KMS-11 (cell line): ENCODE results near the gene FUT6.

Experiments
- H2AFZ ChIP-seq: fragments of 200-600 bp; sonication (generic); 2 replicates; pipeline ENCODE4 v1.6.1; 2016; ENCODE audit warnings: antibody characterized with exemption, mixed run types, low read depth
- H3K27ac ChIP-seq: fragments of 200-600 bp; sonication (generic); 2 replicates; pipeline ENCODE4 v1.6.1; 2016; ENCODE audit warnings: mild to moderate bottlenecking, mixed run types
- H3K27me3 ChIP-seq: fragments of 200-600 bp; sonication (generic); 2 replicates; pipeline ENCODE4 v1.6.1; 2017; ENCODE audit warnings: mild to moderate bottlenecking, low read depth, mixed run types, moderate library complexity; ENCODE audit not compliant: insufficient read depth
- H3K36me3 ChIP-seq: fragments of 200-600 bp; sonication (generic); 2 replicates; pipeline ENCODE4 v1.6.1; 2017; ENCODE audit warnings: mild to moderate bottlenecking, mixed run types; ENCODE audit not compliant: insufficient read depth
- H3K4me1 ChIP-seq: fragments of 200-600 bp; sonication (generic); 2 replicates; pipeline ENCODE4 v1.6.1; 2016; ENCODE audit warnings: mild to moderate bottlenecking, low read depth, mixed run types; ENCODE audit not compliant: poor library complexity, severe bottlenecking
- H3K4me2 ChIP-seq: fragments of 200-600 bp; sonication (generic); 2 replicates; pipeline ENCODE4 v1.7.0; 2016; ENCODE audit warnings: mild to moderate bottlenecking, mixed run types
- H3K4me3 ChIP-seq: fragments of 200-600 bp; sonication (generic); IDR thresholded peaks from 2 replicates; pipeline ENCODE4 v1.6.1; 2017; ENCODE audit warnings: low read depth, low read length, mixed read lengths; ENCODE audit not compliant: insufficient read depth
- H3K79me2 ChIP-seq: fragments of 200-600 bp; sonication (generic); 2 replicates; pipeline ENCODE4 v1.6.1; 2016; ENCODE audit warnings: low read depth, mixed run types; ENCODE audit not compliant: insufficient read depth
- H3K9ac ChIP-seq: fragments of 200-600 bp; sonication (generic); 2 replicates; pipeline ENCODE4 v1.6.1; 2016; ENCODE audit warnings: mild to moderate bottlenecking, mixed run types
- H4K20me1 ChIP-seq: fragments of 200-600 bp; sonication (generic); 2 replicates; pipeline ENCODE4 v1.6.1; 2016; ENCODE audit warnings: mild to moderate bottlenecking, mixed run types; ENCODE audit not compliant: insufficient read depth
- TF ChIP-seq, protein P1 (sequence below): fragments of 200-600 bp; sonication (generic); conservative IDR thresholded peaks from 2 replicates; pipeline ENCODE4 v1.6.1; 2017; ENCODE audit warnings: low read depth, mild to moderate bottlenecking, antibody characterized with exemption, low read length, moderate library complexity, mixed read lengths

FUT6 gene

DNA sequence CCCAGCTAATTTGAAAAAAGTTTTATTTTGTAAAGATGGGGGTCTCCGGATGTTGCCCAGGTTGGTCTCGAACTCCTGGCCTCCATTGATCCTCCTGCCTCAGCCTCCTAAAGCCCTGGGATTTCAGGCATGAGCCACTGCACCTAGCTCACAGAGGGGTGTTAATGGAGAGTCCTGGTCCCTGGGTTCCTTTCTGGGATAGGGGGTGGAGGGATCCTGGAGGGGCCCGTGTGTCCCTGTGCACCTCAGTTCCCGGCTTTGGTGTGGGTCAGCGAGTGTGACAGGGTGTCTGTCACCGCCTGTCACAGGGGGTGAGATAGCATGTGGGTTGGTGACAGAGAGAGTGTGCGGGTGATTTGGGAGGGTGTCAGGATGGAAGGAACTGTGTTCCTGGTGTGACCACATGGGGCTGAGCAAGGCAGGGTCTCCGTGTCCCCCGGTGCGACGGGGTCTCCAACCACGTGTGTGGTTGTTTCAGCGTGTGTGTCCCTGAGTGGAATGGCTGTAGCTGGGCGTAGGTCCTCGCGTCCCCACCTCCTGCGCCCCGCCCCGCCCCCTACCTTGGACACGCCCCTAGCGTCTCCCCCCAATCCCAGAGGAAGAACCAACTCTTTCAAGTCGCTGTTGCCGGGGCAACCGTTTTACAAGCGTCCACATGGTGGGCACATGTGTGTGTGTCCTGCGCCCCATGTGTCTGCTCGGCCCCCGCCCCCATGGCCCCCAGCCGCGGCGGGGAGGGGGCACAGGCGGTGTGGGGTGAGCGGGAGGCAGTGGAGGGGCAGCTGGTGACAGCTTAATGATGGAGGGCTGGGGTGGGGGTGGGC is 37.5 kb downstream of the FUT6 start:
- H3K4me3 ChIP-seq: no peak overlapping the region
- no peak overlapping the region for H3K27ac ChIP-seq
- H3K36me3 ChIP-seq: no peaks in the 10 kb centered on the region
- TF ChIP-seq, protein P1, sequence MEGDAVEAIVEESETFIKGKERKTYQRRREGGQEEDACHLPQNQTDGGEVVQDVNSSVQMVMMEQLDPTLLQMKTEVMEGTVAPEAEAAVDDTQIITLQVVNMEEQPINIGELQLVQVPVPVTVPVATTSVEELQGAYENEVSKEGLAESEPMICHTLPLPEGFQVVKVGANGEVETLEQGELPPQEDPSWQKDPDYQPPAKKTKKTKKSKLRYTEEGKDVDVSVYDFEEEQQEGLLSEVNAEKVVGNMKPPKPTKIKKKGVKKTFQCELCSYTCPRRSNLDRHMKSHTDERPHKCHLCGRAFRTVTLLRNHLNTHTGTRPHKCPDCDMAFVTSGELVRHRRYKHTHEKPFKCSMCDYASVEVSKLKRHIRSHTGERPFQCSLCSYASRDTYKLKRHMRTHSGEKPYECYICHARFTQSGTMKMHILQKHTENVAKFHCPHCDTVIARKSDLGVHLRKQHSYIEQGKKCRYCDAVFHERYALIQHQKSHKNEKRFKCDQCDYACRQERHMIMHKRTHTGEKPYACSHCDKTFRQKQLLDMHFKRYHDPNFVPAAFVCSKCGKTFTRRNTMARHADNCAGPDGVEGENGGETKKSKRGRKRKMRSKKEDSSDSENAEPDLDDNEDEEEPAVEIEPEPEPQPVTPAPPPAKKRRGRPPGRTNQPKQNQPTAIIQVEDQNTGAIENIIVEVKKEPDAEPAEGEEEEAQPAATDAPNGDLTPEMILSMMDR: no peak
- H2AFZ ChIP-seq: no peak overlapping the region
- H3K4me1 ChIP-seq: peaks cover 9% of the 10 kb centered on the region
- no peak overlapping the region for H3K9ac ChIP-seq
- H3K79me2 ChIP-seq: no peaks in the 10 kb centered on the region
- H3K27me3 ChIP-seq: peaks cover 3% of the 10 kb centered on the region; the same call in 1 of the 2 replicates
- no peaks in the 10 kb centered on the region for H4K20me1 ChIP-seq
- H3K4me2 ChIP-seq: no peak overlapping the region

DNA sequence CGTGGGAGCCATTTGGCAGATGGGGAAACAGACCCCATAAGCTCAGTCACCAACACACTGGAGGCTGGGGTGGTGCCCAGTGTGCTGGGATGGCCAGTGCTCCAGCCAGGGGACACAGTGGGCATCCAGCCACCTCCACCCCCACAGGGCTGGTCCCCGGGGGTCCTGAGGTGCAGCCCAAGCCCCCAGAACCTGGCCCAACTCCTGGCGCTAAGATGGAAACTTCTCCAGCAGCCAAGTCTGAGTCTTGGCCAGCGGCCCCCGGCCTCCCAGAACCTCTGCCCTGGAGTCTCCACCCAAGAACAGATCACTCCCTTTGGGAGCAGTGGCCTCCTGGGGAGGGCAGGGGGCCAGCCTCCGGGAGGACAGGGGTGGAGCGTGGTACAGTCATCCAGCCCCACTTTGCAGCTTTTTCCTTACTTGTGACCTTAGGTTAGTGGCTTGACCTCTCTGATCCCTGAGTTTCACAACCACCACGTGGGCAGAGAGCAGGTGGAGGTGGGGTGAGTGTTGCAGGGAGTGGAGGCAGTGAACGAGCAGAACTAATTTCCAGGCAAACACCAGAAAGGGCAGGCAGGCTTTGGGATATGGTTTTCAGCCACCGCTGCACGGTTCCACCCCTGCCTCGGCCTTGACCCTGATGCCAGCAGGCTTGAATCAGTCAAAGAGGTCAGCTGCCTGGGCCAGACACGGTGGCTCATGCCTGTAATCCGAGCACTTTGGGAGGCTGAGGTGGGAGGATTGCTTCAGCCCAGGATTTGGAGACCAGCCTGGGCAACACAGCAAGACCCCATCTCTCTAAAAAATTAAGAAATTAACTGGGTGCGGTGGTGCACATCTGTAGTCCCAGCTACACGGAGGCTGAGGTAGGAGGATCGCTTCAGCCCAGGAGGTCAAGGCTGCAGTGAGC is 38.9 kb downstream of the FUT6 start:
- H3K27me3 ChIP-seq: no peaks in the 10 kb centered on the region
- TF ChIP-seq, protein P1: no peak
- H3K9ac ChIP-seq: no peak overlapping the region
- no peak overlapping the region for H3K4me3 ChIP-seq
- no peaks in the 10 kb centered on the region for H3K36me3 ChIP-seq
- no peak overlapping the region for H3K27ac ChIP-seq
- H3K79me2 ChIP-seq: no peaks in the 10 kb centered on the region
- H3K4me1 ChIP-seq: peaks cover 9% of the 10 kb centered on the region
- H3K4me2 ChIP-seq: no peak overlapping the region
- no peak overlapping the region for H2AFZ ChIP-seq
- H4K20me1 ChIP-seq: no peaks in the 10 kb centered on the region

DNA sequence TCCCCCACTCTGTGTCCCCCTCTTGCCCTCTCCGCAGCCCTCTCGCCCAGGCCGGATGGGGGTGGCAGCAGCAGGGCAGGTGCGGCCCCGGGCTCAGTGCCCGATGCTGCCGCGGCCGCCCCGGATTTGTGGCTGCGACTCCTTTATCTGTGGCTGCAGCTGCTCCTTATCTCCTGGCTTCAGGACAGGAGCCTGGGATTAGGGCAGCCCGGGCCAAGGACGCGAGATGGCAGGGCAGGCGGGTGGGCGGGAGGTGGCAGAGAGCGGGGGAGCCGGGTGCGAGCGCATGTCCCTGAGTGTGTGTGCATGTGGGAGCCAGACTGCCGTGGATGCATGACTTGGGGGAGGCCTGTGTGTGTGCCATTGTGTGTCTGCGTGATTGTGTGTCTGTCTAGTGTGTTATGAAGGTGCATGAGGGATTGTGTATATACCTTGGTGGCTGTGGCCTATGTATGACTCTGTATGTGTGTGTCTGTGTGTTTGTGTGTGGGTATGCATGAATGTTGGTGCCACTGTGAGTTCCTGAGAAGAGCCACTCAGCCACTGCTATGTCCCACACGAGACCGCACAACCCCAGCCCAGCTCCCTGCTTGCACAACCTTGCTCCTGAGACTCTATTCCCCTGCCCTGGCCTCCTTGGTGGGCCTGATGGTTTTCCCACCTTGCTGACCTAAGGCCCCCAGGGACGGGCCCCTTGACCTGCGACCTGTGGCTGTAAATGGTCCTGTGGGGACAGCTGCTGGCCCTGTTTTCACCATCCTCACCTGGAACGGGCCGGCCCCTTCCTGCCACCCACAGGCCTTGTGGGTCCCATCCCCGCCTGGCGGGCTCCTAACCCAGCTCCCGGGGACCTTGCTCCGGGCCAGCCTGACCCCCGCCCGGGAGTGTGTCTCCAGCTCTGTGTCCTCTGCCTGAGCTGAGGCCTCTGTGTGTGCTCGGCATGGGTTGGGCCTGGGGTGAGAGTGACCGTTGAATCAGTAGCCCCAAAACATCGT is 40.0 kb downstream of the FUT6 start:
- Histone ChIP-seq H3K4me1 (peaks cover 8% of the 10 kb centered on the region), H2AFZ (no peak overlapping the region), H3K4me3 (no peak overlapping the region), H3K4me2 (no peak overlapping the region), H3K9ac (no peak overlapping the region), H3K79me2 (no peaks in the 10 kb centered on the region), H3K36me3 (no peaks in the 10 kb centered on the region), H3K27me3 (no peaks in the 10 kb centered on the region), H4K20me1 (no peaks in the 10 kb centered on the region), H3K27ac (no peak overlapping the region)
- TF ChIP-seq, protein P1: no peak

DNA sequence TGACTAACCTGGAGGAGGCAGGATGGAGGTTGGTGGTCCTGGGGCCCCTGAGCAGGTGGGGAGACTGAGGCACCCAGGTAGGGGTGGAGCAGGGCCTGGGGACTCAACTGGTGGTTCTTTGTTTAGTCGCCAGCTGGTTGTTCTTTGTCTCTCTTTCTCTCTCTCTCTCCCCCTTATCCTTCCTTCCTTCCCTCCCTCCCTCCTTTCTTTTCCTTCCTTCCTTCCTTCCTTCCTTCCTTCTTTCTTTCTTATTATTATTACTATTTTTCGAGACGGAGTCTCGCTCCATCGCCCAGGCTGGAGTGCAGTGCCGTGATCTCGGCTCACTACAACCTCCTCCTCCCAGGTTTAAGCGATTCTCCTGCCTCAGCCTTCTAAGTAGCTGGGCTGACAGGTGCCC is 41.3 kb downstream of the FUT6 start:
- Histone ChIP-seq H3K9ac (no peak overlapping the region), H3K4me2 (no peak overlapping the region), H3K36me3 (no peaks in the 10 kb centered on the region), H4K20me1 (no peaks in the 10 kb centered on the region), H3K27ac (no peak overlapping the region), H3K4me3 (no peak overlapping the region), H3K79me2 (no peaks in the 10 kb centered on the region), H3K4me1 (no peaks in the 10 kb centered on the region), H2AFZ (no peak overlapping the region), H3K27me3 (no peaks in the 10 kb centered on the region)
- TF ChIP-seq, protein P1: no peak
